Measurements from ENCODE around the gene ATMIN. TPM values are rescaled to one million over a fixed set of nuclear protein-coding genes. Genes with fewer than 3 reads are reported as not detected.

ATMIN gene
- total RNA-seq, 5 donors from 2014 or later (not counting 1 experiment from before 2014, with no cell fraction given): 30.2 to 36.2 (median 31.8) TPM

- H3K4me3 Mint-ChIP-seq: no peak overlapping the region
- no peaks in the 10 kb centered on the region for H3K27me3 Mint-ChIP-seq
- 100% methylated on average over 1 of the region's 6 CpGs for WGBS (ENCODE audit: insufficient coverage)
- peaks cover 0 to 23% of the 10 kb centered on the region in 2 donors for H3K36me3 ChIP-seq (ENCODE audit: control insufficient read depth in 2 of 2, extremely low read depth in 1 of 2, insufficient read depth in 1 of 2, low read length in 1 of 2)
- POLR2A ChIA-PET: no interaction called here
- H3K27ac Mint-ChIP-seq: no peak overlapping the region
- no peak overlapping the region for H3K4me3 ChIP-seq (ENCODE audit: control insufficient read depth in 1 of 2, extremely low read depth in 1 of 2, low read length in 1 of 2)
- H3K4me1 ChIP-seq (ENCODE audit: control insufficient read depth in 1 of 2, extremely low read depth in 1 of 2, insufficient read depth in 2 of 2, low read length in 2 of 2): peaks cover 0 to 12% of the 10 kb centered on the region in 2 experiments
- no peaks in the 10 kb centered on the region for H3K9me3 ChIP-seq
- DNase-seq: no peak
- H3K27me3 ChIP-seq (replicated peaks in 1 of 2; ENCODE audit: control insufficient read depth in 2 of 2, extremely low read depth in 1 of 2, insufficient read depth in 2 of 2, low read length in 1 of 2): no peaks in the 10 kb centered on the region
- no peak for ATAC-seq (replicated peaks in 1 of 4)
- no peak overlapping the region for H3K27ac ChIP-seq (ENCODE audit: low read length)
- peaks cover 30% of the 10 kb centered on the region for H3K36me3 Mint-ChIP-seq
- peaks cover 44 to 59% (median 45%) of the 10 kb centered on the region in 3 donors for H3K4me1 Mint-ChIP-seq
- H3K9me3 Mint-ChIP-seq: no peaks in the 10 kb centered on the region
- CTCF ChIA-PET: no interaction called here
These were observed 43.7 kb upstream of the ATMIN start for GRCh38 chr16:80991792-80992430.

DNA sequence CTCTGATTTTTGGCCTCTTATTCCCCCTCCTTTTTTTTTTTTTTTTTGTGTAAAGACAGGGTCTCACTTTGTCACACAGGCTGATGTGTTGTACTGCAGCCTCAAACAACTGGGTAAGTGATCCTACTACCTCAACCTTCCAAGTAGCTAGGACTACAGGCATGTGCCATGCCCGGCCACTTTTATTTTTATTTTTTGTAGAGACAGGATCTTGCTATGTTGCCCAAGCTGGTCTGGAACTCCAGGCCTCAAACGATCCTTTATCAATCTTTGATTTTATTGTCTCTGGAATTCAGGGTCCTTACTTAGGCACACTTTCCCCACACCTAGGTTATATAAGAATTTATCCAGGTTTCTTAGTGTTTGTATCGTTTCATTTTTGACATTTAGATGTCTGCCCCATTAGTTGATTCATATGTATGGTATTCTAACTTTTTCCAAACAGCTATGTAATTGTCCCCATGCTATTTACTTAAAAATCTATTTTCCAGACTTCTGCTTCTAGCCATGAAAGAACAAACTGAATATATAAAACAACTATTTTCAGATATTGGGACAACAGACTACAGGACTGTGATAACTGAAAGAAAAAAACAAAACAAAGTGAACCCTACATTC, 42.9 kb upstream of the ATMIN start:
- H3K9me3 Mint-ChIP-seq: no peaks in the 10 kb centered on the region
- Histone ChIP-seq H3K27ac (ENCODE audit: low read length) (no peak overlapping the region), H3K4me3 (ENCODE audit: control insufficient read depth in 1 of 2, extremely low read depth in 1 of 2, low read length in 1 of 2) (no peak overlapping the region), H3K36me3 (ENCODE audit: control insufficient read depth in 2 of 2, extremely low read depth in 1 of 2, insufficient read depth in 1 of 2, low read length in 1 of 2) (peaks cover 0 to 23% of the 10 kb centered on the region in 2 donors), H3K9me3 (no peaks in the 10 kb centered on the region), H3K27me3 (replicated peaks in 1 of 2; ENCODE audit: control insufficient read depth in 2 of 2, extremely low read depth in 1 of 2, insufficient read depth in 2 of 2, low read length in 1 of 2) (no peaks in the 10 kb centered on the region), H3K4me1 (ENCODE audit: control insufficient read depth in 1 of 2, extremely low read depth in 1 of 2, insufficient read depth in 2 of 2, low read length in 2 of 2) (peaks cover 0 to 12% of the 10 kb centered on the region in 2 experiments)
- no peak for ATAC-seq (replicated peaks in 1 of 4)
- H3K27ac Mint-ChIP-seq: peak overlapping the region in 1 of 2 donors; percentile 45
- ChIA-PET CTCF (interaction anchor here in 1 of 2 donors (1.8 to 2.5 kb wide), 2 partner anchors 10 to 12 kb away, joined by 7 to 9 read pairs; no protein-coding TSS in a partner anchor), POLR2A (interaction anchor here in 1 of 2 donors (0.7 kb wide), 1 partner anchor 22 kb away, joined by 3 read pairs; no protein-coding TSS in a partner anchor)
- H3K4me1 Mint-ChIP-seq: peaks cover 45 to 58% (median 46%) of the 10 kb centered on the region in 3 donors
- H3K27me3 Mint-ChIP-seq: no peaks in the 10 kb centered on the region
- no CpG with 5 or more reads among the region's 3 CpGs for WGBS (ENCODE audit: insufficient coverage)
- no peak for DNase-seq
- H3K36me3 Mint-ChIP-seq: peaks cover 24% of the 10 kb centered on the region
- no peak overlapping the region for H3K4me3 Mint-ChIP-seq

- ATAC-seq (replicated peaks in 1 of 4) (no peak), DNase-seq (no peak)
- H3K9me3 Mint-ChIP-seq: no peaks in the 10 kb centered on the region
- H3K4me1 Mint-ChIP-seq: peaks cover 46 to 62% (median 47%) of the 10 kb centered on the region in 3 donors
- whole genome bisulfite sequencing (ENCODE audit: insufficient coverage): no CpG with 5 or more reads among the region's 6 CpGs
- Histone ChIP-seq H3K9me3 (no peaks in the 10 kb centered on the region), H3K36me3 (ENCODE audit: control insufficient read depth in 2 of 2, extremely low read depth in 1 of 2, insufficient read depth in 1 of 2, low read length in 1 of 2) (peaks cover 0 to 23% of the 10 kb centered on the region in 2 donors), H3K27ac (ENCODE audit: low read length) (no peak overlapping the region), H3K4me3 (ENCODE audit: control insufficient read depth in 1 of 2, extremely low read depth in 1 of 2, low read length in 1 of 2) (no peak overlapping the region), H3K4me1 (ENCODE audit: control insufficient read depth in 1 of 2, extremely low read depth in 1 of 2, insufficient read depth in 2 of 2, low read length in 2 of 2) (peaks cover 5 to 10% of the 10 kb centered on the region in 2 experiments), H3K27me3 (replicated peaks in 1 of 2; ENCODE audit: control insufficient read depth in 2 of 2, extremely low read depth in 1 of 2, insufficient read depth in 2 of 2, low read length in 1 of 2) (no peaks in the 10 kb centered on the region)
- H3K27ac Mint-ChIP-seq: peak overlapping the region in 1 of 2 donors; percentile 45
- H3K4me3 Mint-ChIP-seq: no peak overlapping the region
- no peaks in the 10 kb centered on the region for H3K27me3 Mint-ChIP-seq
- CTCF ChIA-PET: interaction anchor here in 1 of 2 donors (1.8 to 2.5 kb wide), 2 partner anchors 9 to 12 kb away, joined by 7 to 9 read pairs; no protein-coding TSS in a partner anchor
- peaks cover 24% of the 10 kb centered on the region for H3K36me3 Mint-ChIP-seq
- POLR2A ChIA-PET: interaction anchor here in 1 of 2 donors (0.7 kb wide), 1 partner anchor 22 kb away, joined by 3 read pairs; no protein-coding TSS in a partner anchor
These were observed 42.3 kb upstream of the ATMIN start for GRCh38 chr16:80993307-80993706.

GRCh38 chr16:80993834-80994233, 41.8 kb upstream of the ATMIN start:
- Histone ChIP-seq H3K4me3 (ENCODE audit: control insufficient read depth in 1 of 2, extremely low read depth in 1 of 2, low read length in 1 of 2) (no peak overlapping the region), H3K27ac (ENCODE audit: low read length) (no peak overlapping the region), H3K9me3 (no peaks in the 10 kb centered on the region), H3K36me3 (ENCODE audit: control insufficient read depth in 2 of 2, extremely low read depth in 1 of 2, insufficient read depth in 1 of 2, low read length in 1 of 2) (peaks cover 0 to 23% of the 10 kb centered on the region in 2 donors), H3K27me3 (replicated peaks in 1 of 2; ENCODE audit: control insufficient read depth in 2 of 2, extremely low read depth in 1 of 2, insufficient read depth in 2 of 2, low read length in 1 of 2) (no peaks in the 10 kb centered on the region), H3K4me1 (ENCODE audit: control insufficient read depth in 1 of 2, extremely low read depth in 1 of 2, insufficient read depth in 2 of 2, low read length in 2 of 2) (peaks cover 5 to 10% of the 10 kb centered on the region in 2 experiments)
- Mint-ChIP-seq H3K27ac (no peak overlapping the region), H3K9me3 (no peaks in the 10 kb centered on the region), H3K4me1 (peaks cover 49 to 68% (median 53%) of the 10 kb centered on the region in 3 donors), H3K27me3 (no peaks in the 10 kb centered on the region), H3K36me3 (peaks cover 24% of the 10 kb centered on the region), H3K4me3 (no peak overlapping the region)
- no peak for ATAC-seq (replicated peaks in 1 of 4)
- ChIA-PET POLR2A (interaction anchor here in 1 of 2 donors (0.7 kb wide), 1 partner anchor 10 kb away, joined by 3 read pairs; no protein-coding TSS in a partner anchor), CTCF (interaction anchor here in 1 of 2 donors (1.1 to 2.5 kb wide), 3 partner anchors 9 to 42 kb away, joined by 3 to 9 read pairs (median 7); partner anchors contain the start of gene ATMIN)
- DNase-seq: no peak

GRCh38 chr16:80994451-80994850, 41.2 kb upstream of the ATMIN start:
- POLR2A ChIA-PET: interaction anchor here in 1 of 2 donors (0.7 kb wide), 1 partner anchor 10 kb away, joined by 3 read pairs; no protein-coding TSS in a partner anchor
- no peak overlapping the region for H3K4me3 Mint-ChIP-seq
- H3K27ac ChIP-seq (ENCODE audit: low read length): no peak overlapping the region
- ATAC-seq (replicated peaks in 1 of 4) (no peak), DNase-seq (no peak)
- H3K27me3 Mint-ChIP-seq: no peaks in the 10 kb centered on the region
- H3K36me3 ChIP-seq (ENCODE audit: control insufficient read depth in 2 of 2, extremely low read depth in 1 of 2, insufficient read depth in 1 of 2, low read length in 1 of 2): peaks cover 0 to 23% of the 10 kb centered on the region in 2 donors
- H3K27ac Mint-ChIP-seq: no peak overlapping the region
- H3K4me1 Mint-ChIP-seq: peaks cover 56 to 74% (median 56%) of the 10 kb centered on the region in 3 donors
- CTCF ChIA-PET: interaction anchor here (0.6 to 2.5 kb wide), 5 partner anchors 8 to 41 kb away, joined by 3 to 9 read pairs (median 5); partner anchors contain the start of gene ATMIN (in 1 of the 2)
- no peak overlapping the region for H3K4me3 ChIP-seq (ENCODE audit: control insufficient read depth in 1 of 2, extremely low read depth in 1 of 2, low read length in 1 of 2)
- no peaks in the 10 kb centered on the region for H3K9me3 Mint-ChIP-seq
- peaks cover 25% of the 10 kb centered on the region for H3K36me3 Mint-ChIP-seq
- H3K4me1 ChIP-seq (ENCODE audit: control insufficient read depth in 1 of 2, extremely low read depth in 1 of 2, insufficient read depth in 2 of 2, low read length in 2 of 2): peaks cover 5 to 10% of the 10 kb centered on the region in 2 experiments
- H3K9me3 ChIP-seq: no peaks in the 10 kb centered on the region
- no peaks in the 10 kb centered on the region for H3K27me3 ChIP-seq (replicated peaks in 1 of 2; ENCODE audit: control insufficient read depth in 2 of 2, extremely low read depth in 1 of 2, insufficient read depth in 2 of 2, low read length in 1 of 2)

DNA sequence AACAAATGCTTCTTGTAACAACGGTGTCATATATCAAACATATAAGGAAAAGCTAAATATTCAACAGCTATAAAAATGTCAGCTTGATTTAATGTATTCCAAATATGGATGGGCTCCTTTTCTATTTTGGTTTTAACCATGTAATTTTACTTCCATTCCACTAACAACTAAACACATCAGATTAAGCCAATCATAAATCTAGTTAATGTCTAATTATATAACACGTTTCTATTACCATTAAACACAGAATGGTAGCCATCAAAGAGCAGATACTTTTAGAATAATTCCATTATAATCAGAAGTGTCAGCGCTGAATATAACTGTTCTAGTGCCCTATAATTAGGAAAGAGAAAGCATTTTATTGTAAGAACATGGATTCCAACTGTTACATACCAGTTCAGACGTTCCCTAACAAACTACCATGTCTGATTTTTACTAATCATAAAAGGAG, 38.9 kb upstream of the ATMIN start:
- WGBS (ENCODE audit: insufficient coverage): no CpG with 5 or more reads among the region's 4 CpGs
- H3K4me1 Mint-ChIP-seq: peaks cover 60 to 90% (median 71%) of the 10 kb centered on the region in 3 donors
- peak overlapping the region in 1 of 2 donors; percentile 49 for H3K4me3 ChIP-seq (ENCODE audit: control insufficient read depth in 1 of 2, extremely low read depth in 1 of 2, low read length in 1 of 2)
- DNase-seq (no peak), ATAC-seq (replicated peaks in 1 of 4) (peak in 3 of 4 experiments; percentile 31 to 59 (median 44))
- H3K36me3 ChIP-seq (ENCODE audit: control insufficient read depth in 2 of 2, extremely low read depth in 1 of 2, insufficient read depth in 1 of 2, low read length in 1 of 2): peaks cover 0 to 13% of the 10 kb centered on the region in 2 donors
- H3K4me3 Mint-ChIP-seq: peak overlapping the region; percentile 80 to 86 (median 82)
- no peaks in the 10 kb centered on the region for H3K9me3 Mint-ChIP-seq
- H3K36me3 Mint-ChIP-seq: peaks cover 25% of the 10 kb centered on the region
- H3K27ac Mint-ChIP-seq: peak overlapping the region; percentile 93 to 95
- no peaks in the 10 kb centered on the region for H3K27me3 Mint-ChIP-seq
- H3K27me3 ChIP-seq (replicated peaks in 1 of 2; ENCODE audit: control insufficient read depth in 2 of 2, extremely low read depth in 1 of 2, insufficient read depth in 2 of 2, low read length in 1 of 2): no peaks in the 10 kb centered on the region
- peak overlapping the region; percentile 61 for H3K27ac ChIP-seq (ENCODE audit: low read length)
- ChIA-PET POLR2A (interaction anchor here in 1 of 2 donors (0.5 to 0.6 kb wide), 2 partner anchors 34 to 98 kb away, joined by 3 to 5 read pairs; no protein-coding TSS in a partner anchor), CTCF (interaction anchor here (0.7 to 1.4 kb wide), 4 partner anchors 8 to 694 kb away, joined by 3 to 7 read pairs (median 4); partner anchors contain the start of gene ATMIN (in 1 of the 2))
- H3K4me1 ChIP-seq (ENCODE audit: control insufficient read depth in 1 of 2, extremely low read depth in 1 of 2, insufficient read depth in 2 of 2, low read length in 2 of 2): peaks cover 5 to 10% of the 10 kb centered on the region in 2 experiments
- H3K9me3 ChIP-seq: no peaks in the 10 kb centered on the region
